ENCODE data around the gene ATG7.

GRCh38 chr3:11452885-11453847 lies 181.0 kb downstream of the ATG7 start:
- TF ChIP-seq EZH2phosphoT487 (IDR thresholded peaks at IDR 0.05; ENCODE audit: borderline replicate concordance, low read depth, low read length) (no peak), CTCF (conservative IDR thresholded peaks at IDR 0.05; ENCODE audit: low read length) (no peak)

Data from OCI-LY7 (cell line).